GM23338 (cell line): Measurements from ENCODE around the gene DOCK7. TPM values are rescaled to one million over a fixed set of nuclear protein-coding genes. Genes with fewer than 3 reads are reported as not detected.

Experiments used
- ATAC-seq: fragments of 200-7000 bp; cut with Tn5 transposase; 3 replicates; pipeline ENCODE4 v1.9.1; 2020
- DNase-seq: peaks from one replicate; pipeline ENCODE4 v3.0.0-alpha.2; 2015; ENCODE audit warnings: low spot score
- H2AFZ ChIP-seq: fragments of 200-600 bp; sonication (generic); 2 replicates; pipeline ENCODE4 v1.8.0; 2016; ENCODE audit warnings: antibody characterized with exemption, mild to moderate bottlenecking, moderate library complexity
- H3F3A ChIP-seq: fragments of 200-600 bp; sonication (generic); replicated peaks from 2 replicates; pipeline ENCODE4 v1.8.0; 2017; ENCODE audit warnings: antibody characterized with exemption, mixed run types, low read depth
- H3K27ac ChIP-seq: fragments of 200-600 bp; sonication (generic); 2 replicates; pipeline ENCODE4 v1.6.1; 2016; ENCODE audit warnings: low read depth
- H3K27me3 ChIP-seq: fragments of 200-600 bp; sonication (generic); 2 replicates; pipeline ENCODE4 v1.8.0; 2016; ENCODE audit warnings: mild to moderate bottlenecking, mixed run types, moderate library complexity; ENCODE audit not compliant: insufficient read depth
- H3K36me3 ChIP-seq: fragments of 200-600 bp; sonication (generic); 2 replicates; pipeline ENCODE4 v1.8.0; 2016; ENCODE audit warnings: mild to moderate bottlenecking; ENCODE audit not compliant: insufficient read depth
- H3K4me1 ChIP-seq: fragments of 200-600 bp; sonication (generic); 2 replicates; pipeline ENCODE4 v1.8.0; 2016; ENCODE audit warnings: mild to moderate bottlenecking, moderate library complexity; ENCODE audit not compliant: insufficient read depth
- H3K4me2 ChIP-seq: fragments of 200-600 bp; sonication (generic); 2 replicates; pipeline ENCODE4 v1.7.1; 2017; ENCODE audit warnings: mixed run types
- H3K4me3 ChIP-seq: fragments of 200-600 bp; sonication (generic); 2 replicates; pipeline ENCODE4 v1.6.1; 2016; ENCODE audit warnings: mixed run types
- H3K79me2 ChIP-seq: fragments of 200-600 bp; sonication (generic); replicated peaks from 2 replicates; pipeline ENCODE4 v1.8.0; 2017; ENCODE audit warnings: mild to moderate bottlenecking; ENCODE audit not compliant: insufficient read depth
- H3K9me2 ChIP-seq: fragments of 200-600 bp; sonication (generic); 2 replicates; pipeline ENCODE4 v1.8.0; 2017; ENCODE audit not compliant: insufficient read depth
- H4K20me1 ChIP-seq: fragments of 200-600 bp; sonication (generic); replicated peaks from 2 replicates; pipeline ENCODE4 v1.8.0; 2017; ENCODE audit warnings: mild to moderate bottlenecking; ENCODE audit not compliant: insufficient read depth
- H3K27ac Mint-ChIP-seq: 2 replicates; pipeline ENCODE4 v1.8.0; 2020; ENCODE audit warnings: inconsistent platforms, mild to moderate bottlenecking, moderate library complexity, mixed read lengths
- H3K27me3 Mint-ChIP-seq: 3 replicates; pipeline ENCODE4 v1.8.0; 2022; ENCODE audit warnings: low read depth, mild to moderate bottlenecking, moderate library complexity, mixed read lengths, inconsistent platforms; ENCODE audit not compliant: insufficient read depth, poor library complexity
- H3K36me3 Mint-ChIP-seq: 3 replicates; pipeline ENCODE4 v1.8.0; 2021; ENCODE audit warnings: low read depth, mild to moderate bottlenecking, inconsistent platforms, moderate library complexity, mixed read lengths
- H3K4me1 Mint-ChIP-seq: 3 replicates; pipeline ENCODE4 v1.8.0; 2020; ENCODE audit warnings: mild to moderate bottlenecking, inconsistent platforms, mixed read lengths
- H3K4me3 Mint-ChIP-seq: 3 replicates; pipeline ENCODE4 v1.8.0; 2021; ENCODE audit warnings: moderate library complexity, mild to moderate bottlenecking, inconsistent platforms, mixed read lengths
- H3K9me3 Mint-ChIP-seq: 3 replicates; pipeline ENCODE4 v1.8.0; 2020; ENCODE audit warnings: moderate library complexity, mild to moderate bottlenecking, inconsistent platforms, mixed read lengths
- EZH2 ChIP-seq: fragments of 200-600 bp; sonication (generic); IDR thresholded peaks from one replicate; pipeline ENCODE4 v1.8.0; 2017; ENCODE audit warnings: antibody characterized with exemption, mild to moderate bottlenecking, low read depth; ENCODE audit not compliant: unreplicated experiment
- JUNB ChIP-seq: IDR thresholded peaks from one replicate; pipeline ENCODE4 v1.6.1; 2016; ENCODE audit warnings: antibody characterized with exemption; ENCODE audit not compliant: unreplicated experiment
- NANOG ChIP-seq: IDR thresholded peaks from 2 replicates; pipeline ENCODE4 v1.6.1; 2016; ENCODE audit warnings: antibody characterized with exemption, borderline replicate concordance
- POLR2AphosphoS5 ChIP-seq: IDR thresholded peaks from 2 replicates; pipeline ENCODE4 v1.6.1; 2016; ENCODE audit warnings: antibody characterized with exemption, low read depth
- STAT1 ChIP-seq: IDR thresholded peaks from one replicate; pipeline ENCODE4 v1.6.1; 2016; ENCODE audit warnings: antibody characterized with exemption; ENCODE audit not compliant: unreplicated experiment
- ZNF114 ChIP-seq: fragments of 250-450 bp; sonication (Bioruptor Pico); IDR thresholded peaks from 2 replicates; pipeline ENCODE4 v1.5.0; 2020; ENCODE audit warnings: mild to moderate bottlenecking, moderate library complexity
- polyA plus RNA-seq: library from polyadenylated mRNA; unstranded; fragments of >200 nt; fragmentation: Nextera tagmentation; extraction: Ambion mirVana; gene quantifications from 2 replicates; pipeline ENCODE4 v1.2.1, GENCODE V29; 2016
- total RNA-seq: library from RNA; depleted of rRNA; stranded (reverse); fragments of >200 nt; shearing (Covaris generic); gene quantifications from 2 replicates; pipeline ENCODE4 v1.2.3, GENCODE V29; 2014
- TF ChIP-seq, protein P1 (sequence below), 2 experiments: fragments of 200-600 bp in 1 of 2; sonication (generic) in 1 of 2; conservative IDR thresholded peaks; 2 replicates each; pipeline versions ENCODE4 v1.5.1 to v1.6.1; 2016 to 2017; ENCODE audit warnings: antibody characterized with exemption in 2 of 2, low read depth in 2 of 2, mild to moderate bottlenecking in 2 of 2, moderate library complexity in 1 of 2
- TF ChIP-seq, protein P2 (sequence below): fragments of 250-450 bp; sonication (Bioruptor Pico); IDR thresholded peaks from 2 replicates; pipeline ENCODE4 v1.5.0; 2020; ENCODE audit warnings: mild to moderate bottlenecking, moderate library complexity
- TF ChIP-seq, protein P3 (sequence below): IDR thresholded peaks from 2 replicates; pipeline ENCODE4 v1.6.1; 2016; ENCODE audit warnings: antibody characterized with exemption

DOCK7 gene
- total and polyA plus RNA-seq, 2 experiments from 2014 or later = 20.5 to 37.3 TPM

DNA sequence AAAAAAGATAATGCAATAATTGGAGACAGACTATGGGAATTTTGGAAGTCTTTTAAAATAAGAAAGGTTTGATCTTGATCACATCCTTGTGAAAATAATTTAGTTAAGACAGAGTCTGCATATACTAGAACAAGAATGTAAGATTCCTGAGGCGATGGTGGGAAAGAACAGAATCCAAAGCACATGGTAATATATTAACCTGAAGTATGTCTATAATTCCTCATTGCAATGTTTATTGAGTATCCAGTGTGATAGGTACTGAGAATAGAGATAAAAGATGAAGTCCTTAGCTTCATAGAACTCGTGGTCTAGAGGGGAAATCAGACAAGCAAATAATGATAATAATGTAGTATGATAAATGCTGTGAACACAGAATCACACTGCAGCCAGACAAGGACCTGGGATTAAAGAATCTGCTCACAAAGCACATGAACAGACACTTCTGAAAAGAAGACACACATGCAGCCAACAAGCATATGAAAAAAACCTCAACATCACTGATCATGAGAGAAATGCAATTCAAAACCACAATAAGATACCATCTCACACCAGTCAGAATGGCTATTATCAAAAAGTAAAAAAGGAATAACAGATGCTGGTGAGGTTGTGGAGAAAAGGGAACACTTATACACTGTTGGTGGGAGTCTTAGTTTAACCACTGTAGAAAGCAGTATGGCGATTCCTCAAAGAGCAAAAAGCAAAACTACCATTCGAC lies 97.8 kb downstream of the DOCK7 start (continued):
- TF ChIP-seq, protein P1, sequence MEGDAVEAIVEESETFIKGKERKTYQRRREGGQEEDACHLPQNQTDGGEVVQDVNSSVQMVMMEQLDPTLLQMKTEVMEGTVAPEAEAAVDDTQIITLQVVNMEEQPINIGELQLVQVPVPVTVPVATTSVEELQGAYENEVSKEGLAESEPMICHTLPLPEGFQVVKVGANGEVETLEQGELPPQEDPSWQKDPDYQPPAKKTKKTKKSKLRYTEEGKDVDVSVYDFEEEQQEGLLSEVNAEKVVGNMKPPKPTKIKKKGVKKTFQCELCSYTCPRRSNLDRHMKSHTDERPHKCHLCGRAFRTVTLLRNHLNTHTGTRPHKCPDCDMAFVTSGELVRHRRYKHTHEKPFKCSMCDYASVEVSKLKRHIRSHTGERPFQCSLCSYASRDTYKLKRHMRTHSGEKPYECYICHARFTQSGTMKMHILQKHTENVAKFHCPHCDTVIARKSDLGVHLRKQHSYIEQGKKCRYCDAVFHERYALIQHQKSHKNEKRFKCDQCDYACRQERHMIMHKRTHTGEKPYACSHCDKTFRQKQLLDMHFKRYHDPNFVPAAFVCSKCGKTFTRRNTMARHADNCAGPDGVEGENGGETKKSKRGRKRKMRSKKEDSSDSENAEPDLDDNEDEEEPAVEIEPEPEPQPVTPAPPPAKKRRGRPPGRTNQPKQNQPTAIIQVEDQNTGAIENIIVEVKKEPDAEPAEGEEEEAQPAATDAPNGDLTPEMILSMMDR (conservative IDR thresholded peaks at IDR 0.05; ENCODE audit: low read depth in 2 of 2) = no peak
- no peak for TF ChIP-seq EZH2

DNA sequence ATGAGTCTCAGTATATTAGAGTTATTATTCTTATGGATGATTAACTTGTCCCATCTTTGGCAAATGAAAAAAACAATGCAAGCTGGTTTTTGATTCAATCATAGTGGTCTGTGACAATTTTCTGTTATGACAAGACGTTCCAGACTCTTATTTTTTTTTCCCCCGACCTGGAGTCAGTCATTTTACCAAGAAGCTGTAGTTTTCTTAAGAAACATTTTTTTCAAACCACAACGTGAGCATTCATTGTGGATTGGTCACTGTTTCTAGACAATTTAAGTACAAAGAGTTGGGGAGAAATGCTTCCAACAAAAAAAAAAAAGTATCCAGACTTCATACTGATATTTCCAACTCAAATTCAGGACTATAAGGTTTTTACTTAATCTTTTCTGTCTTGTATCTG lies 98.9 kb downstream of the DOCK7 start:
- Histone ChIP-seq H3K4me1 (peaks cover 19% of the 10 kb centered on the region), H3K9me2 (no peaks in the 10 kb centered on the region), H3K36me3 (no peaks in the 10 kb centered on the region), H3K27me3 (no peaks in the 10 kb centered on the region), H3K27ac (no peak overlapping the region), H3K4me3 (no peak overlapping the region), H3F3A (no peaks in the 10 kb centered on the region), H4K20me1 (no peaks in the 10 kb centered on the region), H2AFZ (no peak overlapping the region), H3K79me2 (no peaks in the 10 kb centered on the region), H3K4me2 (no peak overlapping the region)
- Mint-ChIP-seq H3K4me1 (peaks cover 28% of the 10 kb centered on the region), H3K36me3 (no peaks in the 10 kb centered on the region), H3K4me3 (no peak overlapping the region), H3K27ac (no peak overlapping the region), H3K27me3 (no peaks in the 10 kb centered on the region), H3K9me3 (no peaks in the 10 kb centered on the region)
- ATAC-seq = no peak
- no peak for DNase-seq
- TF ChIP-seq, protein P2, sequence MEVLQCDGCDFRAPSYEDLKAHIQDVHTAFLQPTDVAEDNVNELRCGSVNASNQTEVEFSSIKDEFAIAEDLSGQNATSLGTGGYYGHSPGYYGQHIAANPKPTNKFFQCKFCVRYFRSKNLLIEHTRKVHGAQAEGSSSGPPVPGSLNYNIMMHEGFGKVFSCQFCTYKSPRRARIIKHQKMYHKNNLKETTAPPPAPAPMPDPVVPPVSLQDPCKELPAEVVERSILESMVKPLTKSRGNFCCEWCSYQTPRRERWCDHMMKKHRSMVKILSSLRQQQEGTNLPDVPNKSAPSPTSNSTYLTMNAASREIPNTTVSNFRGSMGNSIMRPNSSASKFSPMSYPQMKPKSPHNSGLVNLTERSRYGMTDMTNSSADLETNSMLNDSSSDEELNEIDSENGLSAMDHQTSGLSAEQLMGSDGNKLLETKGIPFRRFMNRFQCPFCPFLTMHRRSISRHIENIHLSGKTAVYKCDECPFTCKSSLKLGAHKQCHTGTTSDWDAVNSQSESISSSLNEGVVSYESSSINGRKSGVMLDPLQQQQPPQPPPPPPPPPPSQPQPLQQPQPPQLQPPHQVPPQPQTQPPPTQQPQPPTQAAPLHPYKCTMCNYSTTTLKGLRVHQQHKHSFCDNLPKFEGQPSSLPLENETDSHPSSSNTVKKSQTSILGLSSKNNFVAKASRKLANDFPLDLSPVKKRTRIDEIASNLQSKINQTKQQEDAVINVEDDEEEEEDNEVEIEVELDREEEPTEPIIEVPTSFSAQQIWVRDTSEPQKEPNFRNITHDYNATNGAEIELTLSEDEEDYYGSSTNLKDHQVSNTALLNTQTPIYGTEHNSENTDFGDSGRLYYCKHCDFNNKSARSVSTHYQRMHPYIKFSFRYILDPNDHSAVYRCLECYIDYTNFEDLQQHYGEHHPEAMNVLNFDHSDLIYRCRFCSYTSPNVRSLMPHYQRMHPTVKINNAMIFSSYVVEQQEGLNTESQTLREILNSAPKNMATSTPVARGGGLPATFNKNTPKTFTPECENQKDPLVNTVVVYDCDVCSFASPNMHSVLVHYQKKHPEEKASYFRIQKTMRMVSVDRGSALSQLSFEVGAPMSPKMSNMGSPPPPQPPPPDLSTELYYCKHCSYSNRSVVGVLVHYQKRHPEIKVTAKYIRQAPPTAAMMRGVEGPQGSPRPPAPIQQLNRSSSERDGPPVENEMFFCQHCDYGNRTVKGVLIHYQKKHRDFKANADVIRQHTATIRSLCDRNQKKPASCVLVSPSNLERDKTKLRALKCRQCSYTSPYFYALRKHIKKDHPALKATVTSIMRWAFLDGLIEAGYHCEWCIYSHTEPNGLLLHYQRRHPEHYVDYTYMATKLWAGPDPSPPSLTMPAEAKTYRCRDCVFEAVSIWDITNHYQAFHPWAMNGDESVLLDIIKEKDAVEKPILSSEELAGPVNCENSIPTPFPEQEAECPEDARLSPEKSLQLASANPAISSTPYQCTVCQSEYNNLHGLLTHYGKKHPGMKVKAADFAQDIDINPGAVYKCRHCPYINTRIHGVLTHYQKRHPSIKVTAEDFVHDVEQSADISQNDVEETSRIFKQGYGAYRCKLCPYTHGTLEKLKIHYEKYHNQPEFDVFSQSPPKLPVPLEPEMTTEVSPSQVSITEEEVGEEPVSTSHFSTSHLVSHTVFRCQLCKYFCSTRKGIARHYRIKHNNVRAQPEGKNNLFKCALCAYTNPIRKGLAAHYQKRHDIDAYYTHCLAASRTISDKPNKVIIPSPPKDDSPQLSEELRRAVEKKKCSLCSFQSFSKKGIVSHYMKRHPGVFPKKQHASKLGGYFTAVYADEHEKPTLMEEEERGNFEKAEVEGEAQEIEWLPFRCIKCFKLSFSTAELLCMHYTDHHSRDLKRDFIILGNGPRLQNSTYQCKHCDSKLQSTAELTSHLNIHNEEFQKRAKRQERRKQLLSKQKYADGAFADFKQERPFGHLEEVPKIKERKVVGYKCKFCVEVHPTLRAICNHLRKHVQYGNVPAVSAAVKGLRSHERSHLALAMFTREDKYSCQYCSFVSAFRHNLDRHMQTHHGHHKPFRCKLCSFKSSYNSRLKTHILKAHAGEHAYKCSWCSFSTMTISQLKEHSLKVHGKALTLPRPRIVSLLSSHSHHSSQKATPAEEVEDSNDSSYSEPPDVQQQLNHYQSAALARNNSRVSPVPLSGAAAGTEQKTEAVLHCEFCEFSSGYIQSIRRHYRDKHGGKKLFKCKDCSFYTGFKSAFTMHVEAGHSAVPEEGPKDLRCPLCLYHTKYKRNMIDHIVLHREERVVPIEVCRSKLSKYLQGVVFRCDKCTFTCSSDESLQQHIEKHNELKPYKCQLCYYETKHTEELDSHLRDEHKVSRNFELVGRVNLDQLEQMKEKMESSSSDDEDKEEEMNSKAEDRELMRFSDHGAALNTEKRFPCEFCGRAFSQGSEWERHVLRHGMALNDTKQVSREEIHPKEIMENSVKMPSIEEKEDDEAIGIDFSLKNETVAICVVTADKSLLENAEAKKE (CRISPR knock-in tag) = no peak
- TF ChIP-seq STAT1 = no peak
- TF ChIP-seq JUNB = no peak
- TF ChIP-seq, protein P1 (conservative IDR thresholded peaks at IDR 0.05; ENCODE audit: low read depth in 2 of 2) = no peak
- no peak for TF ChIP-seq ZNF114
- TF ChIP-seq, protein P3, sequence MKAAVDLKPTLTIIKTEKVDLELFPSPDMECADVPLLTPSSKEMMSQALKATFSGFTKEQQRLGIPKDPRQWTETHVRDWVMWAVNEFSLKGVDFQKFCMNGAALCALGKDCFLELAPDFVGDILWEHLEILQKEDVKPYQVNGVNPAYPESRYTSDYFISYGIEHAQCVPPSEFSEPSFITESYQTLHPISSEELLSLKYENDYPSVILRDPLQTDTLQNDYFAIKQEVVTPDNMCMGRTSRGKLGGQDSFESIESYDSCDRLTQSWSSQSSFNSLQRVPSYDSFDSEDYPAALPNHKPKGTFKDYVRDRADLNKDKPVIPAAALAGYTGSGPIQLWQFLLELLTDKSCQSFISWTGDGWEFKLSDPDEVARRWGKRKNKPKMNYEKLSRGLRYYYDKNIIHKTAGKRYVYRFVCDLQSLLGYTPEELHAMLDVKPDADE = no peak
- TF ChIP-seq POLR2AphosphoS5 = no peak
- TF ChIP-seq NANOG = no peak
